Muscle layer of colon (tissue), 2 donors: ENCODE results near the gene OR51F2.
"Not testable (repeated sequence)": the region's sequence is repeated elsewhere in the genome, so short reads cannot be mapped to it uniquely, and the experiment has no call there.

Source experiments
- H3K27ac ChIP-seq: one replicate; pipeline ENCODE4 v1.7.0; 2013; ENCODE audit warnings: low read depth, mild to moderate bottlenecking, low read length, moderate library complexity
- H3K27me3 ChIP-seq, 2 donors: one replicate each; pipeline ENCODE4 v1.7.0; 2013; ENCODE audit warnings: low read length in 2 of 2, mild to moderate bottlenecking in 2 of 2; ENCODE audit not compliant: insufficient read depth in 2 of 2, control insufficient read depth in 1 of 2
- H3K36me3 ChIP-seq: one replicate; pipeline ENCODE4 v1.7.0; 2013; ENCODE audit warnings: mild to moderate bottlenecking, low read length; ENCODE audit not compliant: insufficient read depth
- H3K4me1 ChIP-seq: one replicate; pipeline ENCODE4 v1.7.0; 2013; ENCODE audit warnings: mild to moderate bottlenecking, low read length; ENCODE audit not compliant: insufficient read depth
- H3K4me3 ChIP-seq, 2 donors: one replicate each; pipeline ENCODE4 v1.7.0; 2013; ENCODE audit warnings: low read length in 2 of 2, low read depth in 1 of 2, mild to moderate bottlenecking in 1 of 2, moderate library complexity in 1 of 2
- H3K9ac ChIP-seq: one replicate; pipeline ENCODE4 v1.7.0; 2013; ENCODE audit warnings: low read length
- H3K9me3 ChIP-seq: one replicate; pipeline ENCODE4 v1.7.0; 2013; ENCODE audit warnings: mild to moderate bottlenecking, low read length
- donor health status: abdominal sarcoma.
- donor health status: Adenocarcinoma of cecum.

Gene OR51F2

GRCh38 chr11:4821021-4821420 lies at the start of gene OR51F2:
Gene OR51F2 (plus strand): TSS chr11:4821321. CDS start chr11:4821422, 101 bp downstream.
- Histone ChIP-seq H3K36me3 (no peaks in the 10 kb centered on the region), H3K27me3 (no peaks in the 10 kb centered on the region), H3K4me3 (no peak within 1 kb of the TSS), H3K27ac (no peak within 1 kb of the TSS), H3K9me3 (no peaks in the 10 kb centered on the region), H3K4me1 (no peaks in the 10 kb centered on the region), H3K9ac (no peak within 1 kb of the TSS)

GRCh38 chr11:4782454-4782853 lies 38.7 kb upstream of the OR51F2 start:
- H3K9ac ChIP-seq: no peak overlapping the region
- H3K4me1 ChIP-seq: no peaks in the 10 kb centered on the region
- H3K9me3 ChIP-seq: no peaks in the 10 kb centered on the region
- no peak overlapping the region for H3K27ac ChIP-seq
- no peaks in the 10 kb centered on the region for H3K36me3 ChIP-seq
- H3K4me3 ChIP-seq: no peak overlapping the region
- no peaks in the 10 kb centered on the region for H3K27me3 ChIP-seq

GRCh38 chr11:4797206-4797605 lies 23.9 kb upstream of the OR51F2 start:
- no peak overlapping the region for H3K27ac ChIP-seq
- no peak overlapping the region for H3K4me3 ChIP-seq
- no peak overlapping the region for H3K9ac ChIP-seq
- no peaks in the 10 kb centered on the region for H3K36me3 ChIP-seq
- H3K27me3 ChIP-seq: no peaks in the 10 kb centered on the region
- no peaks in the 10 kb centered on the region for H3K9me3 ChIP-seq
- no peaks in the 10 kb centered on the region for H3K4me1 ChIP-seq

- Histone ChIP-seq H3K9me3 (no peaks in the 10 kb centered on the region), H3K27me3 (no peaks in the 10 kb centered on the region), H3K4me3 (no peak overlapping the region), H3K4me1 (no peaks in the 10 kb centered on the region), H3K36me3 (no peaks in the 10 kb centered on the region), H3K27ac (no peak overlapping the region), H3K9ac (no peak overlapping the region)
Observed at GRCh38 chr11:4798427-4799183, 22.5 kb upstream of the OR51F2 start.

GRCh38 chr11:4801316-4801715 lies 19.8 kb upstream of the OR51F2 start:
- H3K9ac ChIP-seq, H3K4me3 ChIP-seq, H3K9me3 ChIP-seq, H3K36me3 ChIP-seq, H3K27me3 ChIP-seq, H3K4me1 ChIP-seq, H3K27ac ChIP-seq: not testable (repeated sequence)

- Histone ChIP-seq H3K4me1 (no peaks in the 10 kb centered on the region), H3K27ac (no peak within 1 kb of the TSS), H3K9me3 (no peaks in the 10 kb centered on the region), H3K4me3 (no peak within 1 kb of the TSS), H3K36me3 (no peaks in the 10 kb centered on the region), H3K27me3 (no peaks in the 10 kb centered on the region), H3K9ac (no peak within 1 kb of the TSS)
Observed at GRCh38 chr11:4804280-4804679, 16.8 kb upstream of the OR51F2 start, which contains the start of gene OR52R1. Gene OR52R1 (minus strand): TSS chr11:4804380. CDS start chr11:4804380, 0 bp downstream.

GRCh38 chr11:4808476-4808875 lies 12.6 kb upstream of the OR51F2 start:
- Histone ChIP-seq H3K36me3 (no peaks in the 10 kb centered on the region), H3K9ac (no peak overlapping the region), H3K9me3 (no peaks in the 10 kb centered on the region), H3K27me3 (no peaks in the 10 kb centered on the region), H3K4me1 (no peaks in the 10 kb centered on the region), H3K4me3 (no peak overlapping the region), H3K27ac (no peak overlapping the region)

- H3K9me3 ChIP-seq: no peaks in the 10 kb centered on the region
- no peak overlapping the region for H3K27ac ChIP-seq
- H3K4me1 ChIP-seq: no peaks in the 10 kb centered on the region
- no peaks in the 10 kb centered on the region for H3K36me3 ChIP-seq
- H3K9ac ChIP-seq: no peak overlapping the region
- no peak overlapping the region for H3K4me3 ChIP-seq
- H3K27me3 ChIP-seq: no peaks in the 10 kb centered on the region
Observed at GRCh38 chr11:4809246-4809645, 11.9 kb upstream of the OR51F2 start.

- Histone ChIP-seq H3K27ac (no peak overlapping the region), H3K36me3 (no peaks in the 10 kb centered on the region), H3K4me1 (peaks cover 6% of the 10 kb centered on the region), H3K27me3 (no peaks in the 10 kb centered on the region), H3K9me3 (no peaks in the 10 kb centered on the region), H3K4me3 (no peak overlapping the region), H3K9ac (no peak overlapping the region)
Observed at GRCh38 chr11:4825132-4825531, 4.0 kb downstream of the OR51F2 start.

- Histone ChIP-seq H3K36me3 (no peaks in the 10 kb centered on the region), H3K27ac (no peak overlapping the region), H3K9me3 (no peaks in the 10 kb centered on the region), H3K4me3 (no peak overlapping the region), H3K27me3 (no peaks in the 10 kb centered on the region), H3K4me1 (peaks cover 6% of the 10 kb centered on the region), H3K9ac (no peak overlapping the region)
Observed at GRCh38 chr11:4826425-4826824, 5.3 kb downstream of the OR51F2 start.

- Histone ChIP-seq H3K4me3 (no peak overlapping the region), H3K36me3 (no peaks in the 10 kb centered on the region), H3K27ac (no peak overlapping the region), H3K4me1 (peaks cover 8% of the 10 kb centered on the region), H3K9ac (no peak overlapping the region), H3K27me3 (no peaks in the 10 kb centered on the region), H3K9me3 (no peaks in the 10 kb centered on the region)
Observed at GRCh38 chr11:4830346-4830745, 9.2 kb downstream of the OR51F2 start.

- H3K4me1 ChIP-seq: peaks cover 11% of the 10 kb centered on the region
Observed at GRCh38 chr11:4830909-4831308, 9.8 kb downstream of the OR51F2 start.

More at GRCh38 chr11:4830909-4831308, 9.8 kb downstream of the OR51F2 start:
- Histone ChIP-seq H3K4me3 (no peak overlapping the region), H3K27ac (no peak overlapping the region), H3K9me3 (no peaks in the 10 kb centered on the region), H3K36me3 (no peaks in the 10 kb centered on the region), H3K27me3 (no peaks in the 10 kb centered on the region), H3K9ac (no peak overlapping the region)
